ENCODE measurements around the gene NEGR1.

NEGR1 gene

GRCh38 chr1:71350330-71350729 lies 932.0 kb downstream of the NEGR1 start:
- no peak for DNase-seq

All from right kidney (tissue), 1 donor.